ENCODE results near the gene SCUBE3.

SCUBE3 gene

DNA sequence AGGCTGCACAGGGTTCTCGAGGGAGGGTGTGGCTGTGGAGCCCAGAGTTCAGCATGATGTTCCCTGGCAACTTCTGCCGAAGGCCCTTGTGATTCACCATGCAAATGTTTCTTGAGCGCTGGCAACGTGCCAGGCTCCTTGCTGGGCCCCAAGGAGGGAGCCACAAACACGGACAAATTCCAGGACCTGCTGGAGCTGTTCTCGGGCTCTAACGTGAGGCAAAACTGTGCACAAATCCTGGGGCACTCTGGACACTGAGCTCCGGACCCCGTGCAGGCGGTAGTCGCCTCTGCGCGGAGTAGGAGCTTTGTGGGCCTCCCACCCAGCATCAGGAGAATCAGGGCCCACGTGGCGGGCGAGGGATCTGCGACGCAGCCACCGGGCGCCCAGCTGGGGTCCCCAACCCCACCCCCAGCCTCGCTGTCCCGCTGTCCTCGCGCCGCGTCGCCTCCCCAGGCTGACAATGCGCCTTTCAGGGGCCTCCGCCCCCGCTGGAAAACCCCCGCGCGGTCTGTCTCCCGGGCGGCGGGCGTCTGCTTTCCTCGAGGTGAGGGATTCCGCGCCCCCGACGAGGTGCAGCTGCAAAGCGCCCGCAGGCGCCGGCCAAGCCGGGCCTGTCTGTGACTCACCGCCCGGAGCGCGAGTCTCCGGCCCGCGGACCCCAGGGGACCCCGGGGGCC is 31.7 kb upstream of the SCUBE3 start:
- no peak for DNase-seq (ENCODE audit: low spot score)

DNA sequence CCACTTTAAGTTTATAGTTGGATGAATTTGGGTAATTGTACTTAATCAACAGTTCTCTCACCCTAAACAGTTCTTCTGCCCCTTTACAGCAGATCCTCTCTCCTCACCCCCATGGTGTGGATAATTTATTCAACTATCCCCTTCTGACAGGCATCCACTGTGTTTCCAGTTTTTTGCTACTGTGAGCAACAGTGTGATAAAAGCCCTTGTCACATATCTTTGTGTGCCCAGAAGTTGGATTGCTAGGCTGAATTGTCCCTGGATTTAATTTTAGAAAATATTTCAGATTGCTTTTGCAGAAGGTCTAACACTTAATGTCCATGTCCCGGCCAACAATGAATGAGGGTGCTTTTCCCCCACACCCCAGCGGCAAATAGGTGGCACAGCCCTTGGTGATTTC is 30.5 kb upstream of the SCUBE3 start:
- no peak for DNase-seq (ENCODE audit: low spot score)

DNA sequence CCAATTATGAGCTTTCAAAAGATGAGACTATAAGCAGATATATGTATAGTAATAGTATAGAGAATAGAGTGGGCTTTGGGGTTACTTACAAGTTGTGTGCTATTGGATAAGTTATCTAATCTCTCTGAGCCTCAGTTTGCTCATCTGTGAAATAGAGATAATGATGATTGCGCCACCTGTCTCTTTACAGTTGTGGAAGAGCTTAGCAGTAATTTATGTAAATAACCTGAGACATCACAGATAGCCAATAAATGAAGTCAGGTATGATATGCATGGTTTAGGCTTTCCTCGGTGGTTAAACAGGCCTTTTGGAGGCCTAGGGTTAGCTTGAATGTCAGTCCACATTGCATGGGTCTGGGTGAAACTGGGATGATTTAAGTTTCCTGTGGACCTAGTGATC is 29.8 kb upstream of the SCUBE3 start:
- no peak for DNase-seq (ENCODE audit: low spot score)

DNA sequence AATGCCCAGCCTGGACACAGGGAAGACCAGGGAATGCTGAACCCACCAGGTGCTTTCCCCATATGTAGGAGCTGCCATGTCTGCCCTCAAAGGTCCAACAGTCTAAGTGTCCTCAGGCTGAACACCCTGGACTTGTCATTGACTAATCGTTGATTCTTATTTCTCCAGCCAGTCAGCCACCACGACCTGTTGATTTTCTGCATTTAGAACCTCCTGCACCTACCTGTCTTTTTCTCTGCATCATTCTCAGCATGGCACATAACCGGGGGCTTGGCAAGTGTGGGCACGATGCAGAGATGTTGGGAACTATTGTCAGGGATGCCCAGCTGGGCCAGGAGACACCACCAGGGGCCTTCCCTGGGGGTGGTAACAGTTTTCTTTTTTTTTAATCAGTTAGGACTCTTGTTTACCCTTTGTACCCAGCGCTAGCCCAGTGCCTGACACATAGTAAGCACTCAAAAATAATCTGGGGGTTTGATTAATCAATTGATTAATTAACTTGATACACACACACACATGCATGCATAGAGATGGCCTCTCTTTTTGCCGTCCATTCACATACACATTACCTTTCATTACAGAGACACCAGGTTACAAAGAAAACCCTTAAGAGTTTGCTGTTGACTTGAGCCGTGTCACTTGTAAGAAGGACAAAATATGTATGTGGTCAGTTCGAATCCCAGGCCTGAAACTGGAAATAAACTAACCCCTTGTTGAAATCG is 29.0 kb upstream of the SCUBE3 start:
- no peak for DNase-seq (ENCODE audit: low spot score)

DNA sequence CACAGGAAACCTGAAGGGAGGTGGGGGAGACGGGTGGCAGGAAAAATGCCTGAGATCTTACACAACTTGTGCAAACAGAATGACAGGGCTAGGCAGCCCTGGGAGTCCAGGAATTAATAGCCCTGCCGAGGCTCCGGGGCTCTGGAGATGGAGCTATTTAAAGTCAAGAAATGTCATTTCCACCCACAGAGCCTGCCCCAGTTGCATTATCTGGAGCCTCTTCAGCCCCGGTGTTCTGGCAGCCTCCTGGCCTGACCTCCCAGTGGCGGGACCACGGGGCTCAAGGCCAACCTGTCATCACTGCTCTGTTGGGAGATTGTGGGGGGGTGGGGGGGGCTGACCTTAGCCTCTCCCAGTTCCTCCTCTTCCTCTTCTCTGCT is 28.5 kb upstream of the SCUBE3 start:
- peak; percentile 73 for DNase-seq (ENCODE audit: low spot score)

DNA sequence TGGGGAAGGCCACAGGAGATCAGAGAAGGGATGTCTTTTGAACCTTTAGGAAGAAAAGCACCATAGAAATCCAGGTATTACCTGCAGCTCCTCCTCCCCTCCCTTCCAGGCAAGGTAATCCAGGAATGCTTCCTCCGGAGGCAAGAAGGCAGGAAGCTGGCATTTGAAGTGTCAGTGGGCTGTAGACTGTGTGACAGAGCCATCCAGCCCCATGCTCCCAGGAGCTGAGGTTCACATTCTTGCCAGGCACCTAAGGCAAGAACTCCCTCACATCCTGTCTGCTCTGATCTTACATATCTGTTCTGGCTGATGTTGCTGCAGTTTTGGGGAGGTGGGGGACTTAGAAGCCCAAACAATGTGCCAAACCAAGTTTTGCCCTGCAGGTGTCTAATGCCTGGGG is 27.8 kb upstream of the SCUBE3 start:
- no peak for DNase-seq (ENCODE audit: low spot score)

DNA sequence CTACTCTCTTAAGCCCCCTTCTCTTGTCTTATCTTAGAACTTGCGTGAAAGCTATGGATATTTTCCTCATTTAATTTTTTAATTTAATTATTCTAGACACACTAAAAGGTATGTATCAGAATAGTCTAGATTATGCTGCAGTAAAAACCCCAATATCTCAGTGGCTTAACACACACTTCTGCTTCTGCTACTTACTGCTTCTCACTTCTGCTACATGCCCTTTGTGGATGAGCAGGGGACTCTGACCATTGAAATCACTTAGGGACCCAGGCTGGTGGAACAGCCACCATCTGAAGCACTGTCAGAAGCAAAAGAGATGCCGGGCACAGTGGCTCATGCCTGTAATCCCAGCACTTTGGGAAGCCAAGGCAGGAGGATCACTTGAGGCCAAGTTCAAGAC is 27.2 kb upstream of the SCUBE3 start:
- DNase-seq (ENCODE audit: low spot score), result no peak

DNA sequence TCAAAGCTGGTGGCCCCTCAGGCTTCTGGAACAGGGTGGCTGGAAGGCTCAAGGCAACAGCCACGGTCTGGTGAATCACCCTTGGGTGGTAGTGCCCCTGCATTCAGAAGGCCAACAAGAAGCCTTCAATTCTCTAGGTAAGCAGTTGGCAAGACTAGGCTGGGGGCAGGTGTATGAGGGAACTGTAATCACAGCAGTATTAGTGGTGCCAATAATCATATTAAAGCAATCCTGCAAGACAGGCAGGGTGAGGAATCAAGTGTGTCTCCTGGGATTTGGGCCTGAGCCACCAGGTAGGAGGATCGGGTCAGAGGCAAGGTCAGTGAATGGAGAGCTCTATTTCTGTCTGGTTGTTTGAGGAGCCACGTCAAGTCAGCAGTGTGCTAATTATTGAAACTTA is 24.9 kb upstream of the SCUBE3 start:
- no peak for DNase-seq (ENCODE audit: low spot score)

DNA sequence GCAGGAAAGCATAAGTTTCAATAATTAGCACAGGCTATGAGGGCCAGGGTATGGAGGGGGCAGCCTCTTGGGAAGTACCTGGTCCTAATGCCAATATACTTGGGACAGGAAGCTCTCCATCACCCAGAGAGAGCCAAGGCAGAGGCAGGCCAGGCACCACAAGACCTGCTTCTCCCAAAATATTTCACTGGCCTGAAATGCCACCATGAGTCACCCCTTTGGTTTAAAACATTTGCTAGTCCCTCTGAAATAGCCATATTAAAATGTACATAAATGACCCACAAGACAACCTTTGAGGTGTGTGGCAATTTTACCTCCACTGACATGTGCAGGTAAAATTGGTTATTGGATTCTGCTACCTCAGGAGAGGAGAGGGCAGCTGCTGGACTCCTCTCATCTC is 23.4 kb upstream of the SCUBE3 start:
- no peak for DNase-seq (ENCODE audit: low spot score)

DNA sequence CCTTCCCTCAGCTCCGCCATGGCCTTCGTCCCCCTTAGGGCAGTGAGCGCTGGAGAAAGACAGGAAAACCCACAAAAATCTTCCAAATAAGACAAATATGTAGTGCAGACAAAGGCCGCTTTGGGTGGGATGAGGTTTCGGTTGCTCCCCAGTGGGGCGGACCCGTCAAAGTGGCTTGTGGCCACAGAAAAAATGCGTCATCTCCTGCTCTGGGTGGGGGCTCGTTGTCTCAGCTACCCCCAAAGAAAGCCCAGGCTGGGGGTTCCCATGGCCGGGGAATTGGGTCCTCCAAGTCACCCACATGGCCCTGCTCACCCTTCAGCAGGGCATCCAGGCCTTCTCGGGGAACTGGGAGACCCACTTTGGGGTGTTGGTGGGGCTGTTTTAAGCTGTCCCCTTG is 21.9 kb upstream of the SCUBE3 start:
- no peak for DNase-seq (ENCODE audit: low spot score)

DNA sequence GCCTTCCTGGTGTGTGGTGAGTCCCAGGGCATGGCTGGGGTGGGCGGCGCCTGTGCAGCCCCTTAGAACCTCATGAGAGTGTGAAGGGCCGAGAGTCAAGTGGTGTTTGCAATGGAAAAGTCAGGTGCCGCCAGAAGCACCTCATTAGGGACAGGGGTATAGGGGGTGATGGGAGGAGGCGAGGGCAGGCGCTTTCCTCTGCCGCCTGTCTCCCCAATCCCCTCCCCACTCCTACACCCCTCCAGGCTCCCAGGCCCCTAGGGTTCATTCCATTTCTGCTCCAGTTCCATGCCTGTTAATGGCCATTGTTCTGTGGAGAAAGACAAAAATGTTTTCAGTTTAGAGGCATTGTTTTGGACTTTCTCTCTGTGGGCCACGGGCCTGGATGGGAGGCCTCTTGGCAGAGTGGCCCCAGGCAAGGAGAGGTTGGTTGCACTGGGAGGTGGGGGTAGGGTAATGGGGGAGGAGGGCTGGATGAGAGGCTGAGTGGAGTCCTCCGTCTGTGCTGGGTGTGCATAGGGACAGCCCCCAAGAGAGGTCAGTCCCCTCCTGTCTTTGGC is 21.4 kb upstream of the SCUBE3 start:
- no peak for DNase-seq (ENCODE audit: low spot score)

DNA sequence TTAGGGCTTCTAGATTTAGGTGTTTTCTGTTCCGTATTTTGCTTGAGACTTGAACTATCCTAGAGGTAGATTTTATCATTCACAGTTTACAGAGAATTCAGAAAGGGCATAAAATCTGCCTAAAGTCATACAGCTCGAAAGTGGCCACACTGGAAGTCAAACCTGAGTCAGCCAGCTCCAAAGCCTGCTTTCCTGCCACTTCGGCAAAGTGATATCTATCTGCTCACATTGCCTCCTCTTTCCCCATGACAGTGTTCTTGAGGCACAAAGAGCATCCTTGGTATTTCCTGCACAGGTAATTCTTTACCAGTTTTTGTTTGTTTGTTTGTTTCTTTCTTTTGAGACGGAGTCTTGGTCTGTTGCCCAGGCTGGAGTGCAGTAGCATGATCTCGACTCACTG is 19.4 kb upstream of the SCUBE3 start:
- no peak for DNase-seq (ENCODE audit: low spot score)

DNA sequence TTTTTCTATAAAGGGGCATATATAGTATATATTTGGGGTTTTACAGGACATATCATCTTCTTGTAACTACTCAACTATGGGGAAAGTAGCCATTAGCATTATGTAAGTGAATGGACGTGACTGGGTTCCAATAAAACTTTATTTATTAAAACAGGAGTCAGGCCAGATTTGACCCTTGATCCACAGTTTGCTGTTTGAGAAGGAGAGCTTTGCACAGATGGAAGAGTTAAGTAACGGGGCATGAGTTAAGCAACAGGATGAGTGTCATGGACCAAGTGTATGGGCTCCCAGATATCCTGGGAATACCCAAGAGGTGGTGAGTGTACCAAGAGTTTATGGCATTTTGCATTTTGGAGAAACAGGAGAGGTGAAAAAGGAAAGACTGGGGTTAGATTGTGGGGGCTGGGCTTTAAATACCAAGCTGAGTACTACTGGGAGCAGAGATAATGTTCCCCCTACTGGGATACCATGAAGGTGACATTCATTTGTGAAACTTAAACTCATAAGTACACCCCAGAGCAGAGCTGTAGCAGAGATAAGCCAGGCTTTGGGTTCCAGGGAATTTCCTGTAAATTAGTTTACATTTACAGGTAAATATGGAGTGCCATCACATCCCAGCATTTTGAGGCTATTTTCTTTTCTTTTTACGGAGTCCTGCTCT is 18.5 kb upstream of the SCUBE3 start:
- no peak for DNase-seq (ENCODE audit: low spot score)

DNA sequence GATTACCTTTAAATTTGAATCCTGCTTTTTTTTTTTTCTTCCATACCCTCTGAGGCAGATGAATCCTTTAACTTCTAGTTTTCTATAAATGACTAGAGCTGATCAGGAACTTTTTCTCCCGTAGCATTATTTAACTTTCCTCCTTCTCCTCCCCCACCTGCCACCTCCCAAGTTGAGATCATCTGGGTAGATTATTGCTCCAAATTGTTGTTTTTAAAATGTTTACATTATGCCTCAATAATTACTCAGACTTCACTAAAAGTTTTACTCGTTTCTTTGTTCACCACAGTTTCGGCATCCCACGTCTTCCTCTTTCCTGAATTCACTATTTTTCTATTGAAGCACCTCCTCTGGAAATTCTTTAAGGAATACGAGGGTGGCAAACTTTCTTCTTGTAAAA is 16.6 kb upstream of the SCUBE3 start:
- no peak for DNase-seq (ENCODE audit: low spot score)

DNA sequence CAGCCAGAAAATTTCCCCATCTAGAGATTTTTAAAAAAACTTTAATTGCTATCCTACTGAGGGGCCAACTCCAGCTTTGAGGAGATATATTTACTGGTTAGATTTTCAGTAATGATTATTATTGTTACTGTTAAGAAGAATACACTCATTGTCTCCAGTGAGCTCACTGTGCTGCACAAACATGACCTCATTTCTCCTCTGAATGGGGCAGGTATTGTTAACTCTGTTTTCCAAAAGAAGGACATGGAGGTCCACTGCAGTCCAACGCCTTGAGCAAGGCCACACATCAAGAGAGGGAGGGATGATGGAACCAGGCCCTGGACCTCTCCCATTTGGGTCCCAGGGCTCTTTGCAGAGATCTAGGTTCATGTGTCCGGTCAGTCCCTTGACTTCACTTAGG is 13.9 kb upstream of the SCUBE3 start:
- DNase-seq (ENCODE audit: low spot score), result no peak

DNA sequence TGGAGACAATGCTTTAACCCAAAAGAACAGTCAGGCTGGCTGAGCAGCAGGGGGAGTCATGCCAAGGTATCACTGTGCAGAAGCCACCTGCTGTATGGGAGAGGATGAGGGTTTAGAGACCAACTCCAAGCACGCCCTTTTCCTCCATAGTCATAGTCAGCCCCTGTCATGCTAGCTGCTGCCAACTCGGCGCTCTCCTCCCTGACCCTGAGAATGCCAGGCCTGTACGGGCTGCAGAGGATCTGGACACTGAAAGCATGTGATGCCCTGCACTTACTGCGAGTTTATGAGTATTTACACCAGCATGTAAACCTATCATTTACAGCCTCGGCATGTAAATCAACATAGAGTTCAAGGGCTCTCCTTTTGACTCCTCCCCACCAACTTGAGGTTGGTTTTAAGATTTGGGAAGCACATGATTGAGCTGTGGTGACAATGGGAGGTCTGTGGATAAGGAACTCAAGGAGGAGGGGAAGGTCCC is 11.7 kb upstream of the SCUBE3 start:
- DNase-seq (ENCODE audit: low spot score), result no peak

DNA sequence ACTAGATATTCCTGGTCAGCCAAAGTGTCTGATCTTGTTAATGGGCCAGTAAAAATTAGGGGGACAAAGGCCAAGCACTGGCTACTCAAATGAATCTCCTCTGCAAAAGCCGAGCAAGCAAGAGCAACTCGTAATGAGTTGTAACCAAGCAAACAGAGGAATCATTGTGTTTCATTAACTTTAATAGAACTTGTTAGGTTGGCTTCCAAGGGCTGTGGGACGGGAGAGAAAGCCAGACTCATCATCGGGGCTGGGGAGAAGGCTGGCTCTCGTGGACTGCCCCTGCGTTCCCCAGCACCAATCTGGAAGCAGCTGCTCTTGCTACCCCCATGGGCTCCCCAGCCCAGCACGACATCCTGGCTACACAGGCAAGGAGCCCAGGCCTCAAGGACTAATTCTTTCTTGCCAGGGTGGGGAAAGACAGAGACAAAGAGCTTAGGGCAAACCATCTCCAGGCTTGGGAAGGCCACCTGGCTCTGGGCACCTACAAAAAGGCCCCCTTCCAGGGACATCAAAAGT is 10.5 kb upstream of the SCUBE3 start:
- no peak for DNase-seq (ENCODE audit: low spot score)

DNA sequence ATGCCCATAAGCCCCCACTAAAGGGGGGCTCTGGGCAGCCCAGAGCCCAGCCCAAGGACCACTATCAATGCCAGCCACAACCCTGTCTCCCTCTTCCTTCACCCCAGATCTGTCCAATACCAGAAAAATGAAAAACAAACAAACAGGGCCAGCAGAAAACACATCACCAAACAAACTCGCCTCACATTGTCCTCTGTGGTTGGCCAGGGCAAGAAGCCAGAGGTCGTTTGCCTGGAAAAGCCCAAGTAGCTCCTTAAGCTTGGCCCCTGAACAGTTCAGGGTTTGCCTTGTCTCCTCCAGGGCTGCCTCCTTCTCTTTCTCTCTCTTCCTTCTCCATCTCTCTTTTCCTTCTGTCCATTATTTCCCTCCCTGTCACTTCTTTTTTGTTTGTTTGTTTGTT is 10.1 kb upstream of the SCUBE3 start:
- DNase-seq (ENCODE audit: low spot score), result no peak

DNA sequence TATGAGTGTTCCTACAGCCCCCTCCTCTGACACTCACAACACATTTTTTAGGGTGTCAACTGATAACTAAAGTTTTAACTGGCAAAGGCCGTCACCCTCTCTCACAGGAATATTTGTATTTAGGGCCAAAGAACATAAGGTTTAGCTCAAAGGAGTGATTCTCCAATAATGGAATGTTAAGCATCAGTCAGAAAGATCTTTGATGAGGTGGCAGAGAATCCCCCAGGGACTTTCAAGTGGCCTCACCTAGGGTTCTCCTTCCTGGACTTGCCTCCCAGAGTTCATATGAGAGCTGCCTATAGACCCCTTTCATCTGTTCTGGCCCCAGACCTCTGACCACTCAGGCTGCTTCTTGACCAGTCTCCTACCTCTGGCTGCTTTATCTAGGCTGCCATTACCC is 7.4 kb upstream of the SCUBE3 start:
- DNase-seq (ENCODE audit: low spot score), result no peak

DNA sequence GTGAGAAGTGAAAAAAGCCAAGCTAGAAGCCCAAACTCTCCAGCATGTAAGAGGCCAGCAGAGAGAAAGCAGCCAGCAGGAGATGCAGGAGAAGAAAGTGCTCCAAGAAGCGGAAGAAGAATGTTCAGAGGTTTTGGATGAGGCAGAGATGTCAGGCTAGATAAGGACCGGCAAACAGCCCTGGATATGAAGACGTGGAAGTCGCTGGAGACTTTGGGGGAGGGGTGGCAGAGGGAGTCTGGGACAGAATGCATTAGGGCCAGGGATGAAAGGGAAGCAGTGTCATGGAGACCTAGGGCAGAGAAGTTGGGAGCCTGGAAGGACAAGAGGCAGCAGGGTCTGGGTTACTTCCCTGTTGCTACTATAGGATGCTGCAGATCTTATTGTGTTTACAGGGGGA is 5.3 kb upstream of the SCUBE3 start:
- DNase-seq (ENCODE audit: low spot score), result no peak

DNA sequence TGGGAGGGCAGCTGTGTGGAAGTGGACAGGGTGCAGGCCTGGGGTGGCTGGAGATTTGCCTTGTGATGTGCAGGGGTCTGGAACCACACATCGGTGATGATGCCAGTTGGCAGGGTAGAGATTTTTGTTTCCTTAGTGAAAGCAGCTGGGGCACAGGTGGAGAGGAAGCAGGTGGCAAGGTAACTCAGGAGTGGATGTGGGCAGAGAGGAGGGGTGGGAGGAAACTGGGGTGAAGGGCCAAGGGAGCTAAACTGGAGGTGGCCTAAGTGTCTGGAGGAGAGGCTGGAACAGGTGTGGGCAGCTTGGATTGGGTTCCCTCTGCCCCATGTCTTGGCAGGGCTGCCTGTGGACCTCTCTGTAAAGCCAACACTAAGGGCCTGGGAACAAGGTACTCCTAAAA is 4.7 kb upstream of the SCUBE3 start:
- no peak for DNase-seq (ENCODE audit: low spot score)

DNA sequence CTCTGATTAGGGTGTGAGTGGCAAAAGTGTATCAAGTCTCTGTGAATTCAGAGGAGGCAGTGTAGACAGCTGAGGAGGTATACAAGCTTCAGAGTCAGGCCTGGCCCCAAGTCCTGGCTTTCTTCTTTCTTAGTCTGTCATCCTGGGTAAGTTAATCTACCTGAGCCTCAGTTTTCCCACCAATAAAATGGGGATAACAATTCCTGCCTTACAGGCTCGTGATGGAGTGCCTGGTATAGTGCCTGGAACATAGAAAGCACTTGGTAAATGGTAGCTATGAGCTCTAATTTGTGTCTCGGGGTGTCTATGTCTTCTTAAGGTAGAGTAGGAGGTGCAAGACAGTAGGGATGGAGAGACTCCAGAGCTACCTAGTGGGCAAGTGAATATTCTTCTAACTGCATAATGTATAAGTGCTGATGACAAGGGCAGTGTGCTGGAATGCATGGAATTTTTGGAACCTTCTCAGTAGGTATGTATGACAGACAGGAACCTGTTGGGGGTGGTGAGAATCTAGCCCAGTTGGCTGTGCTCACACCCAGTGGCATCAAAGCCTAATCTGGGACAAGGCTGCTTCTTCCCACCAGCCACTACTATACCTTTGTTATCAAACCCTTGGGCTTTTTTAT is 4.0 kb upstream of the SCUBE3 start:
- DNase-seq (ENCODE audit: low spot score), result no peak
